ENCODE measurements around the gene FLNA. TPM values are rescaled to one million over a fixed set of nuclear protein-coding genes. Genes with fewer than 3 reads are reported as not detected.
A peak's percentile ranks its signal among the peaks of the same experiment; 100 is the strongest.

FLNA gene
- total and polyA plus RNA-seq, 2 of the 13 experiments (the other 11 are each of a cell fraction or from before 2014, with no cell fraction given): 83.4 to 174 TPM

DNA sequence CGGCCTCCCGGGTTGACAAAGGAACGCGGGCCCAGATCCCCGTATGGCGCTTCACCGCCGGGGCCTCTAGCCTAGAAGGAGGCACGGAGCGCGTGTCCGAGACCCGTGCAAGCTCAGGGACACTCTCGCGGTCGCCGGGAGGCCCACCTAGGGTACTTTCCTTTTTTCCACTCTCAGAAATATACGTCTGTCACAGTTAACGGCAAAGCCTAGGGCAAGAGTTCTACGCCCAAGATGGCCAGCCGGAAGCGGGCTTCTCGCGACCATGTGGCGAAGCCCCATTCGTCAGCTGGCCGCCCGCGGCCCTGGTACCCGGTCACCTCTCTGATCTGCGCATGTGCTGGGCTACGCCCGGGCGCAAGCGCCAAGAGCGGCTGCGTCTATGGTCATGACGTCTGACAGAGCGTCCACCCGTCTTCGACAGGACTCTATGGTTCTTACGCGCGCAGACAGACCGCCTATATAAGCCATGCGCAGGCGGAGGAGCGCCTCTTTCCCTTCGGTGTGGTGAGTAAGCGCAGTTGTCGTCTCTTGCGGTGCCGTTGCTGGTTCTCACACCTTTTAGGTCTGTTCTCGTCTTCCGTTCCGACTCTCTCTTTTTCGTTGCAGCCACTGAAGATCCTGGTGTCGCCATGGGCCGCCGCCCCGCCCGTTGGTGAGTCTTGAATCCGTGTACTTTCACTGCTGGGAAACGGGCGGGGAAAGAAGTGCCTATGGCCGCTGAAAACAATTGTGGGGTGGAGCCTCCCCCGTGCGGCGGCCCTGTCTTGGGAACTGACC lies 23.6 kb upstream of the FLNA start, which contains the start of gene RPL10 (continued):
- TF ChIP-seq GPBP1L1 (CRISPR knock-in tag; IDR thresholded peaks at IDR 0.05): no peak
- TF ChIP-seq NFKBIZ (CRISPR knock-in tag; IDR thresholded peaks at IDR 0.05): no peak
- TF ChIP-seq NCOA2 (CRISPR knock-in tag; IDR thresholded peaks at IDR 0.05): no peak
- TF ChIP-seq PAX8 (CRISPR knock-in tag; IDR thresholded peaks at IDR 0.05; ENCODE audit: borderline replicate concordance): no peak
- TF ChIP-seq, protein P1, sequence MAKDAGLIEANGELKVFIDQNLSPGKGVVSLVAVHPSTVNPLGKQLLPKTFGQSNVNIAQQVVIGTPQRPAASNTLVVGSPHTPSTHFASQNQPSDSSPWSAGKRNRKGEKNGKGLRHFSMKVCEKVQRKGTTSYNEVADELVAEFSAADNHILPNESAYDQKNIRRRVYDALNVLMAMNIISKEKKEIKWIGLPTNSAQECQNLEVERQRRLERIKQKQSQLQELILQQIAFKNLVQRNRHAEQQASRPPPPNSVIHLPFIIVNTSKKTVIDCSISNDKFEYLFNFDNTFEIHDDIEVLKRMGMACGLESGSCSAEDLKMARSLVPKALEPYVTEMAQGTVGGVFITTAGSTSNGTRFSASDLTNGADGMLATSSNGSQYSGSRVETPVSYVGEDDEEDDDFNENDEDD (CRISPR knock-in tag; IDR thresholded peaks at IDR 0.05; ENCODE audit: borderline replicate concordance): peak; percentile 55; the same call in 1 of the 2 replicates
- TF ChIP-seq NFE2 (CRISPR knock-in tag; IDR thresholded peaks at IDR 0.05): no peak
- no peak for TF ChIP-seq GTF3A (CRISPR knock-in tag; conservative IDR thresholded peaks at IDR 0.05)
- TF ChIP-seq CENPX (CRISPR knock-in tag; IDR thresholded peaks at IDR 0.05): no peak
- no peak for TF ChIP-seq ZNF580 (CRISPR knock-in tag; IDR thresholded peaks at IDR 0.05; ENCODE audit: borderline replicate concordance, low read depth)
- TF ChIP-seq PHF20 (CRISPR knock-in tag; IDR thresholded peaks at IDR 0.05): peak; percentile 47; the same call in 1 of the 2 replicates
- no peak for TF ChIP-seq ISL2 (CRISPR knock-in tag; IDR thresholded peaks at IDR 0.05)
- TF ChIP-seq HOXA5 (CRISPR knock-in tag; IDR thresholded peaks at IDR 0.05): no peak
- TF ChIP-seq CSRNP1 (CRISPR knock-in tag; IDR thresholded peaks at IDR 0.05): 0 out of 2 replicates have a peak, but pooled peaks have one; percentile 15
- no peak for TF ChIP-seq ZNF234 (CRISPR knock-in tag; conservative IDR thresholded peaks at IDR 0.05)
- TF ChIP-seq NKX3-1 (CRISPR knock-in tag; IDR thresholded peaks at IDR 0.05): peak; percentile 78; the same call in 1 of the 2 replicates
- TF ChIP-seq ZNF296 (CRISPR knock-in tag; conservative IDR thresholded peaks at IDR 0.05): no peak; the same call in 1 of the 2 replicates
- no peak for TF ChIP-seq ZNF703 (CRISPR knock-in tag; IDR thresholded peaks at IDR 0.05; ENCODE audit: borderline replicate concordance)
- peak; percentile 22; the same call in 1 of the 2 replicates for TF ChIP-seq AHR (CRISPR knock-in tag; IDR thresholded peaks at IDR 0.05)
- TF ChIP-seq ZNF136 (CRISPR knock-in tag; IDR thresholded peaks at IDR 0.05; ENCODE audit: low read depth): no peak
- TF ChIP-seq AKNA (CRISPR knock-in tag; IDR thresholded peaks at IDR 0.05; ENCODE audit: borderline replicate concordance): no peak

Measured in HepG2 (cell line).